ENCODE measurements around the gene FTCDNL1.

- TF ChIP-seq ZNF274 (CRISPR knock-in tag; IDR thresholded peaks at IDR 0.05): no peak
- no peak for TF ChIP-seq CREM (IDR thresholded peaks at IDR 0.05)
- TF ChIP-seq CREM (CRISPR knock-in tag; IDR thresholded peaks at IDR 0.05): no peak
- TF ChIP-seq ZNF264 (CRISPR knock-in tag; IDR thresholded peaks at IDR 0.05): no peak
- TF ChIP-seq POLR2AphosphoS2 (IDR thresholded peaks at IDR 0.05; ENCODE audit: low read depth, low read length): no peak
- no peak for TF ChIP-seq CREB1 (IDR thresholded peaks at IDR 0.05)
- TF ChIP-seq CREB1 (CRISPR knock-in tag; IDR thresholded peaks at IDR 0.05): no peak
- no peak for TF ChIP-seq ELF1 (CRISPR knock-in tag; IDR thresholded peaks at IDR 0.05)
- no peak for TF ChIP-seq HMG20A (CRISPR knock-in tag; IDR thresholded peaks at IDR 0.05; ENCODE audit: borderline replicate concordance)
- TF ChIP-seq GATA4 (IDR thresholded peaks at IDR 0.05; ENCODE audit: borderline replicate concordance, low read depth): no peak
- no peak for TF ChIP-seq NFYB (CRISPR knock-in tag; IDR thresholded peaks at IDR 0.05)
- TF ChIP-seq POLR2AphosphoS5 (IDR thresholded peaks at IDR 0.05; ENCODE audit: low read depth, low read length): no peak
Measured at GRCh38 chr2:199727306-199727705, 123.7 kb downstream of the FTCDNL1 start.
